DND-41 (cell line): Measurements from ENCODE around the gene CDC16.

Experiments used
- CTCF ChIP-seq: IDR thresholded peaks from 2 replicates; pipeline ENCODE4 v1.5.1; 2012; ENCODE audit warnings: borderline replicate concordance, low read length, moderate library complexity, mild to moderate bottlenecking; ENCODE audit not compliant: poor library complexity, severe bottlenecking; ENCODE audit errors: extremely low read depth
- EZH2 ChIP-seq: IDR thresholded peaks from 3 replicates; pipeline ENCODE4 v1.6.1; 2012; ENCODE audit warnings: borderline replicate concordance, low read depth, mild to moderate bottlenecking, moderate library complexity, low read length, inconsistent platforms; ENCODE audit not compliant: severe bottlenecking

GRCh38 chr13:114185182-114185971 lies 49.3 kb upstream of the CDC16 start:
- TF ChIP-seq CTCF: no peak
- TF ChIP-seq EZH2: no peak
